Activated CD8-positive, alpha-beta T cell treated with anti-CD3 and anti-CD28 coated beads for 36 hours (primary cell): Measurements from ENCODE around the gene TTR. TPM values are rescaled to one million over a fixed set of nuclear protein-coding genes. Genes with fewer than 3 reads are reported as not detected.

Experiments
- ATAC-seq: fragments of 200-7000 bp; cut with Tn5 transposase; one replicate; pipeline ENCODE4 v1.10.0; 2021; ENCODE audit warnings: mild to moderate bottlenecking, moderate library complexity
- CTCF ChIA-PET: fragments of 350-600 bp; sonication (Branson Sonifier 250); formaldehyde crosslinking; loops from one replicate; lab custom pipeline; 2021; ENCODE audit warnings: antibody characterized with exemption; lab: Charles Lee
- POLR2A ChIA-PET: fragments of 350-600 bp; sonication (Branson Sonifier 250); formaldehyde crosslinking; loops from one replicate; lab custom pipeline; 2021; ENCODE audit warnings: antibody characterized with exemption; lab: Charles Lee
- DNase-seq: peaks from one replicate; pipeline ENCODE4 v3.0.0-alpha.2; 2020
- H3K27ac Mint-ChIP-seq: one replicate; pipeline ENCODE4 v1.8.0; 2021; ENCODE audit warnings: mild to moderate bottlenecking, mixed read lengths
- H3K27me3 Mint-ChIP-seq: one replicate; pipeline ENCODE4 v1.8.0; 2021; ENCODE audit warnings: mixed read lengths
- H3K36me3 Mint-ChIP-seq: one replicate; pipeline ENCODE4 v1.8.0; 2021; ENCODE audit warnings: low read depth, mixed read lengths
- H3K4me1 Mint-ChIP-seq: one replicate; pipeline ENCODE4 v1.8.0; 2021; ENCODE audit warnings: low read depth, mixed read lengths
- H3K4me3 Mint-ChIP-seq: one replicate; pipeline ENCODE4 v1.8.0; 2021; ENCODE audit warnings: mild to moderate bottlenecking, moderate library complexity, mixed read lengths
- H3K9me3 Mint-ChIP-seq: one replicate; pipeline ENCODE4 v1.8.0; 2021; ENCODE audit warnings: mixed read lengths
- CTCF ChIP-seq: fragments of 200-600 bp; IDR thresholded peaks from one replicate; pipeline ENCODE4 v1.8.0; 2022; ENCODE audit warnings: antibody characterized with exemption, mild to moderate bottlenecking
- intact Hi-C: fragments of 100-400 bp; cut with micrococcal nuclease; formaldehyde crosslinking; loops from one replicate; pipeline ENCODE4 v1.10.0; 2022
- total RNA-seq, 2 experiments: library from RNA; stranded (reverse); gene quantifications; one replicate each; pipeline ENCODE4 v1.2.3, GENCODE V29; 2021

TTR gene
- total RNA-seq, 2 experiments from 2014 or later = not detected

GRCh38 chr18:31646332-31647126 lies 54.9 kb downstream of the TTR start:
- intact Hi-C loops = no loop called here
- peak; percentile 60 for ATAC-seq
- H3K4me1 Mint-ChIP-seq = peaks cover 21% of the 10 kb centered on the region
- H3K27ac Mint-ChIP-seq = peak overlapping the region; percentile 3
- peaks cover 15% of the 10 kb centered on the region for H3K27me3 Mint-ChIP-seq
- no peaks in the 10 kb centered on the region for H3K9me3 Mint-ChIP-seq
- DNase-seq = peak; percentile 27
- TF ChIP-seq CTCF = no peak
- POLR2A ChIA-PET = interaction anchor here (1.6 kb wide), 1 partner anchor 12 kb away, joined by 4 read pairs; no protein-coding TSS in a partner anchor
- no peak overlapping the region for H3K4me3 Mint-ChIP-seq
- CTCF ChIA-PET = interaction anchor here (1.0 kb wide), 1 partner anchor 36 kb away, joined by 4 read pairs; no protein-coding TSS in a partner anchor
- no peaks in the 10 kb centered on the region for H3K36me3 Mint-ChIP-seq

DNA sequence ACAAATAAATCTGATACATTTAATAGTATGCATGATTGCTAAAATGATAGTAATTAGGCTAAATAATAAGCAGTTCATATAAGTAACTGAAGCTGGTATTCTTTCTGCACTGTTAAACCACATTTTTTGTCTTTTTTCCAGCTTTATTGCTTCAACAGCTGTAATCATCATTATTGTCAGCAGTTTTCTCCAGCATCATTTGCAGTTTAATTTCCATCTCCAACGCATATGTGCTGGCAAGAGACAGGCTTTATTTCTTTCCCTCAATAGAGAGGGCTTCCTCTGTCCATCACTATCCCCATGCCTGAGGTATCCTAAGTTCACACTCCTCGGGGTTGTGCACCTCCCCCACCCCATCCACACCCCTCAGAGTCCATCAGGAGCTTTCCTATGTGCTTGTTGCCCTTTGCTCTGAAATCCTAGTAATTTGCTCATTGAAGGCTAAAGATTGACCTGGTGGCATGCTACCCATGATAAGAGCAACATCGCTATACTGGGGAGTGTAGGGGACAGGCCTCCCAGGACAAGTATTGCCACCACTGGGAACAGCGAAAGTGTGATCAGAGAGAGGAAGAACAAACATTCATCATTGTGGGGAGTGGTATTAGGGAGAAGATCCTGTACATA lies 55.6 kb downstream of the TTR start:
- Mint-ChIP-seq H3K4me3 (no peak overlapping the region), H3K36me3 (no peaks in the 10 kb centered on the region), H3K27me3 (peaks cover 17% of the 10 kb centered on the region), H3K9me3 (no peaks in the 10 kb centered on the region), H3K27ac (no peak overlapping the region), H3K4me1 (peaks cover 21% of the 10 kb centered on the region)
- ChIA-PET CTCF (no interaction called here), POLR2A (interaction anchor here (1.6 kb wide), 1 partner anchor 11 kb away, joined by 4 read pairs; no protein-coding TSS in a partner anchor)
- no peak for TF ChIP-seq CTCF
- DNase-seq = no peak
- ATAC-seq = no peak
- intact Hi-C loops = no loop called here

Other genes with a start within 250 kb of the TTR start
- not detected for gene DSG4, start 215.1 kb upstream of the TTR start, total RNA-seq
- not detected for gene DSG3, start 144.1 kb upstream of the TTR start, total RNA-seq
- under 1 TPM; 0.41 to 0.43 TPM for gene DSG2, start 93.7 kb upstream of the TTR start, total RNA-seq
- gene B4GALT6, start 92.7 kb downstream of the TTR start, total RNA-seq = 1 to 10 TPM; 1.7 to 2.4 TPM
- gene SLC25A52, start 169.0 kb downstream of the TTR start, total RNA-seq = not detected